H54 (cell line): Measurements from ENCODE around the gene TBRG4.

ENCODE experiments used
- DNase-seq: peaks from one replicate; pipeline ENCODE4 v3.0.0; 2011; ENCODE audit warnings: low spot score, mixed read lengths; ENCODE audit not compliant: insufficient read length
- FAIRE-seq: peaks from 3 replicates; lab custom pipeline; 2011; peaks lifted over from hg19 to GRCh38; lab: Jason Lieb, UNC
- POLR2A ChIP-seq: IDR thresholded peaks from 2 replicates; pipeline ENCODE4 v1.6.1; 2011; ENCODE audit warnings: low read depth, mild to moderate bottlenecking, low read length

The TBRG4 gene

GRCh38 chr7:45064047-45064725 is 47.3 kb downstream of the TBRG4 start:
- DNase-seq, result no peak
- FAIRE-seq, result no peak
- no peak for TF ChIP-seq POLR2A

- FAIRE-seq, result no peak
- no peak for TF ChIP-seq POLR2A
- no peak for DNase-seq
These were observed 49.6 kb downstream of the TBRG4 start for GRCh38 chr7:45061806-45062425.

- no peak for FAIRE-seq
- DNase-seq, result no peak
- no peak for TF ChIP-seq POLR2A
These were observed 50.1 kb downstream of the TBRG4 start for GRCh38 chr7:45061352-45061751.

DNA sequence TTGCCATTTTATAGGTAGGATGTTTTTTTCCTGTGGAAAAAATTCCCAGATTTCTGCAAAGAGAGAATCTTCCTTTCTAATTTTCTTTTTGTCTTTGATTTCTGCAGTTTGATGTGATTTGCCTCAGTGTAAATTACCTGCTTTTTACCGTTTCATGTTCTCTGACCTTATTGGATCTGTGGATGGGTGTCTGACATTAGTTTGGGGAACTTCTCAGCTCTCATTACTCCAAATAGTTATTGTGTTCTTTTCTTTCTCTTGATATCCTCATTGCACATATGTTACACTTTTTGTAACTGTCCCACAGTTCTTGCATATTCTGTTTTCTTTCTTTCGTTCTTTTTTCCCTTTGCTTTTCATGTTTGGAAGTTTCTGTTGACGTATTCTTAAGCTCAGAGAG is 51.2 kb downstream of the TBRG4 start:
- DNase-seq (no peak), FAIRE-seq (no peak)
- no peak for TF ChIP-seq POLR2A

GRCh38 chr7:45057878-45058277 is 53.6 kb downstream of the TBRG4 start:
- DNase-seq (no peak), FAIRE-seq (no peak)
- TF ChIP-seq POLR2A, result no peak

DNA sequence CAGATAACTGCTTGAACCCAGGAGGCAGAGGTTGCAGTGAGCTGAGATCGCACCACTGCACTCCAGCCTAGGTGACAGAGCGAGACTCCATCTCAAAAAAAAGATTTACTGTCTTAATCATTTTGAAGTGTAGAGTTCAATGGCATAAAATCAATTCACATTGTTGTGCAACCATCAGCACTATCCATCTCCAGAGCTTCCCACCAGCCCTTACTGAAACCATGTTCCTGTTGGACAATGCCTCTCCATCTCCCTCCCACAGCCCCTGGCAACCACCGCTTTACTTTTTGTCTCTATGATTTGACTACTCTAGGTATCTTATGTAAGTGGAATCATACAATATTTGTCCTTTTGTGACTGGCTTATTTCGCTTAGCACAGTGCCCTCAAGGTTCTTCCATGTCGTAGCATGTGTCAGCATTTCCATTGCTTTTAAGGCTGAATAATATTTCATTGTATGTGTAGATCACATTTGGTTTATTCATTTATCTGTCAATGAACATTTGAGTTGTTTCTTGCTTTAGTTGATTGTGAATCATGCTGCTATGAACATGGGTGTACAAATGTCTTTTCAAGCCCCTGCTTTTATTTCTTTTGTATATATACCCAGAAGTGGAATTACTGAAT is 55.8 kb downstream of the TBRG4 start:
- TF ChIP-seq POLR2A, result no peak
- DNase-seq (no peak), FAIRE-seq (no peak)

GRCh38 chr7:45055016-45055415 is 56.5 kb downstream of the TBRG4 start:
- no peak for FAIRE-seq
- no peak for TF ChIP-seq POLR2A
- DNase-seq, result no peak

DNA sequence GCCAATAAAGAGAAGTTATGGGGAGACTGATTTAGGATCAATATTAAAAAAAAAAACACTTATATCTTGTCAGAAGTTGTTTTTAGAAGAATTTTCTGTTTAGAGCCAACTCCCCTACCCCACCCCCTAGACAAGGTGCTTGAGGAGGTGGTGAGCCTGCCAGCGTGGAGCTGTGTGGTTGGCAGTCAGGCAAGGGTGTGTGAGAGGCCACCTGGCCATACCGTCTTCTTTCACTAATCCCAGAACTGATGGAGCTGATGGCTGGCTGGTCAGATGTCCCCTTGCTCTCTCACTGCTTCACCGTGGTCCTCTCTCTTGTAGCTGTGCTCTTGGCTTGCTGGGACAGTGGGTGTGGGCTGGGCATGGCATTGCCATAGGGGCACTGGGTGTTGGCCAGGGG is 57.1 kb downstream of the TBRG4 start:
- no peak for DNase-seq
- no peak for FAIRE-seq
- no peak for TF ChIP-seq POLR2A

GRCh38 chr7:45053941-45054340 is 57.6 kb downstream of the TBRG4 start:
- FAIRE-seq (no peak), DNase-seq (no peak)
- TF ChIP-seq POLR2A, result no peak

DNA sequence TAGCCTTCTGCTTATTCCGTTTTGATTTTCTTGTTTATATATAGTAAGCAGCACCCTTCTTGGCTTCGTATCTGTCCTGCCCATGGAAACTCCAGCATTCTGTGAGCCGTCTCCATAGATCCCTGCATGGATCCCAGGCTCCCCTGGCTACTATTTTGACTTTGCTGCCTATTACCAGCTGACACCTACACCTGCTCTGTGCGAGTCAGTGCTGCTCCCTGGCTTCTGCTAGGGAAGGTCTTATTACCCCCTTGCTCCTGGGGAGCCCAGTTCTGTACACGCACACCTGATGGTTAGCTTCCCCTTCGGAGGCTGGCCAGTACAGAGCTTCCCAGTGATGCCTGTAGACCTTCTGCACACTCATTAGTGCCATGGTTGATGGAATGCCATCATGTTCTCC is 58.1 kb downstream of the TBRG4 start:
- FAIRE-seq (no peak), DNase-seq (no peak)
- no peak for TF ChIP-seq POLR2A

DNA sequence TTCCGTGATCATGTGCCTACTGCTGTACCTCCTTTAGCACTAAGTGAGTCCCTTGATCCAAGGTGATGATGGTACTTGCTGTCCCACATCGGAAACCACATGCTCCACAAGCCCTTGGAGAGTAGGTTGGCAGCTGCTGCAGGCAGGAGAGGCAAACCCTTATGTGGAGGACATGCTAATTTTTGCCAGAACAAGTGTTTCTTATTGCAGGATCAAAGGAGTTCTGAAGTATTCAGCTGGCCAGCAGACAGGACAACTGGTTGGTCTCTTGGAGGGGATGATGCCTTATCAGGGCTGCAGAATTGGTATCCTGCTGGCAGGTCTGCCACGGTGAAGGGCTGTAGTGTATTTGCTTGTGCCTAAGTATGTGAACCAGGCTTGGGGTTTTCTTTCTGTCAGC is 59.5 kb downstream of the TBRG4 start:
- FAIRE-seq, result no peak
- no peak for TF ChIP-seq POLR2A
- no peak for DNase-seq

DNA sequence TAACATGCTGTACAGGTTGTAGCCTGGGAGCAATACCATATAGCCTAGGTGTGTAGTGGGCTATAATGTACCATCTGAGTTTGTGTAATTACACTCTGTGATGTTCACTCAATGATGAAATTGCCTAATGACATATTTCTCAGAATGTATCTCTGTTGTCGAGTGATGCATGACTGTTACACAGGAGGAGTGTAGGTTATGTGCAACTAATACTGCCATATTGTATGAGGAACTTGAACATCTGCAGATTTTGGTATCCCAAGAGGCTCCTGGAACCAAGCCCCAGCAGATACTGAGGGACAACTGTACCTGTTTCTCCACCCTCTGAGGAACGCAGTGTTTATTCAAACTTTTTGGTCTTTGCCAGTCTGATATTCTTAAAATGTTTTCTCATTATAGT is 61.3 kb downstream of the TBRG4 start:
- DNase-seq, result no peak
- no peak for FAIRE-seq
- no peak for TF ChIP-seq POLR2A
